ENCODE measurements around the gene NPAS1. TPM values are rescaled to one million over a fixed set of nuclear protein-coding genes. Genes with fewer than 3 reads are reported as not detected.
A peak's percentile ranks its signal among the peaks of the same experiment; 100 is the strongest.

The NPAS1 gene
- total and polyA plus RNA-seq, 10 donors: 0.85 to 6.3 (median 2.4) TPM

GRCh38 chr19:47057328-47057727, 37.7 kb downstream of the NPAS1 start:
- no peaks in the 10 kb centered on the region for H3K27me3 ChIP-seq (replicated peaks in 1 of 7)
- H3K36me3 ChIP-seq: no peaks in the 10 kb centered on the region
- 61 to 77% (median 64%) methylated on average over 2 of the region's 2 CpGs for WGBS, 5 donors
- no peak for DNase-seq
- TF ChIP-seq POLR2AphosphoS5 (IDR thresholded peaks at IDR 0.05) (no peak), CTCF (IDR thresholded peaks at IDR 0.05 in 8 of 11, conservative IDR thresholded peaks at IDR 0.05 in 3 of 11) (no peak), POLR2A (IDR thresholded peaks at IDR 0.05) (no peak)
- no peak overlapping the region for H3K4me3 ChIP-seq
- intact Hi-C loops (cut with DNase I; ENCODE audit: low total_unique reads): no loop called here
- no peaks in the 10 kb centered on the region for H3K4me1 ChIP-seq
- H3K27ac ChIP-seq: no peak overlapping the region
- H3K9me3 ChIP-seq: no peaks in the 10 kb centered on the region

DNA sequence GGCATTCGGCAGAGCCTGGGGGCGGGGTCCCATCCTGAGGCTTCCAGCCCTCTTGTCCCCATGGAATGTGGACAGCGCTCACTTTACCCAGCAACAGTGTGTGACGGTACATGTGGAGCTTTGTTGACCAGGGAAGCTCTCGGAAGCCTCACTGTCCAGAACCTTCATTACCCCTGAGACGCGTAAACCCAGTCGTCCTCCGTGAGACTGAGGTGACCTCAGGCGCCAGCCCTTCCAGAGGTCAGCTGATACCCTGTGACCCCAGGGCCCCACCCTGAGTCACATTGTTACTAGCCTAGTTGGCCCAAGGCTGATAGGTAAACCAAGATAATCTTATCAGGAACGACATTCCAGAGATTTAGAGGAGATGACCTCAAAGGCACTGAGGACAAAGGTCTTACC, 39.0 kb downstream of the NPAS1 start:
- Histone ChIP-seq H3K27ac (no peak overlapping the region), H3K4me3 (no peak overlapping the region), H3K9me3 (no peaks in the 10 kb centered on the region), H3K4me1 (no peaks in the 10 kb centered on the region), H3K36me3 (peaks cover 0 to 5% (median under 1%) of the 10 kb centered on the region in 6 donors), H3K27me3 (replicated peaks in 1 of 7) (no peaks in the 10 kb centered on the region)
- WGBS, 5 donors: 76 to 89% (median 83%) methylated on average over 10 to 11 of the region's 11 CpGs
- DNase-seq: no peak
- intact Hi-C loops (cut with DNase I; ENCODE audit: low total_unique reads): no loop called here
- no peak for TF ChIP-seq POLR2AphosphoS5 (IDR thresholded peaks at IDR 0.05)
- TF ChIP-seq POLR2A (IDR thresholded peaks at IDR 0.05): no peak
- no peak for TF ChIP-seq CTCF (IDR thresholded peaks at IDR 0.05 in 8 of 11, conservative IDR thresholded peaks at IDR 0.05 in 3 of 11)

- WGBS, 5 donors: 91 to 97% (median 97%) methylated on average over 6 of the region's 6 CpGs
- TF ChIP-seq POLR2A (IDR thresholded peaks at IDR 0.05): no peak
- TF ChIP-seq CTCF (IDR thresholded peaks at IDR 0.05 in 8 of 11, conservative IDR thresholded peaks at IDR 0.05 in 3 of 11): no peak
- no peak for TF ChIP-seq POLR2AphosphoS5 (IDR thresholded peaks at IDR 0.05)
- no peaks in the 10 kb centered on the region for H3K27me3 ChIP-seq (replicated peaks in 1 of 7)
- H3K36me3 ChIP-seq: peaks cover 0 to 57% (median 48%) of the 10 kb centered on the region in 6 donors
- H3K4me3 ChIP-seq: no peak overlapping the region
- H3K9me3 ChIP-seq: no peaks in the 10 kb centered on the region
- intact Hi-C loops (cut with DNase I; ENCODE audit: low total_unique reads): no loop called here
- H3K27ac ChIP-seq: no peak overlapping the region
- DNase-seq: no peak
- H3K4me1 ChIP-seq: peaks cover 0 to 10% (median 5%) of the 10 kb centered on the region in 6 donors
Observed at GRCh38 chr19:47063874-47064273, 44.2 kb downstream of the NPAS1 start.

DNA sequence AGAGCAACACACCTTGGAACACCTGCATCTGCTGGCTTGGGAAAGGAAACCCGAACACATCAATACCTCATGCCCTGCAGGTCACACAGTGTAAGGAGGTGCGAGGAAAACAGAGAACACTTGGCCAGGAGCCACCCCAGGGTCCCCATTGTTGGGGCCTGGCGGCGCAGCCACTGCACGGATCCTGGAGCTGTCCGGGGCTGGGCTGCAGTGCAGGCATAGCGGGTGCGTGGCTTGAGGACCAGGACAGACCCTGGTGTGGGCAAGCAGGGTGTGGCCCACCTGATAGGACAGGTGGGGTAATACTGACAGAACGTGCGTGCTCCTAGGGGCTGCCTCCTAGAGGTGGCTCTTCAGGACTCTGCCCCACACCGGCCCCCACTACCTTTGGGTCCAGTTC, 45.6 kb downstream of the NPAS1 start:
- intact Hi-C loops (cut with DNase I; ENCODE audit: low total_unique reads): no loop called here
- Histone ChIP-seq H3K9me3 (no peaks in the 10 kb centered on the region), H3K27ac (no peak overlapping the region), H3K36me3 (peaks cover 0 to 71% (median 61%) of the 10 kb centered on the region in 6 donors), H3K4me3 (no peak overlapping the region), H3K4me1 (peaks cover 5 to 24% (median 13%) of the 10 kb centered on the region in 6 donors), H3K27me3 (replicated peaks in 1 of 7) (no peaks in the 10 kb centered on the region)
- TF ChIP-seq POLR2A (IDR thresholded peaks at IDR 0.05): no peak
- no peak for TF ChIP-seq CTCF (IDR thresholded peaks at IDR 0.05 in 8 of 11, conservative IDR thresholded peaks at IDR 0.05 in 3 of 11)
- TF ChIP-seq POLR2AphosphoS5 (IDR thresholded peaks at IDR 0.05): peak in 1 of 3 donors; percentile 47
- WGBS, 5 donors: 75 to 97% (median 96%) methylated on average over 2 to 11 of the region's 11 CpGs
- no peak for DNase-seq
